ENCODE measurements around the gene ANGEL1. TPM values are rescaled to one million over a fixed set of nuclear protein-coding genes. Genes with fewer than 3 reads are reported as not detected.

Gene ANGEL1
- total and polyA plus RNA-seq, 2 of the 8 experiments (the other 6 are each of a cell fraction or from before 2014, with no cell fraction given) = 26.8 to 27.2 TPM

GRCh38 chr14:76808990-76809389 is 3.7 kb downstream of the ANGEL1 start:
- Histone ChIP-seq H3K4me2 (ENCODE audit: insufficient read depth in 1 of 2, low read depth in 2 of 2, low read length in 2 of 2) (no peak overlapping the region), H3K79me2 (ENCODE audit: control insufficient read depth in 1 of 2, insufficient read depth in 2 of 2, low read length in 2 of 2) (peaks cover 0 to 20% of the 10 kb centered on the region in 2 experiments; a peak in 2 of 4 replicates), H3K4me1 (replicated peaks in 1 of 4; ENCODE audit: control insufficient read depth in 3 of 4, insufficient read depth in 4 of 4, low read length in 3 of 4) (peaks cover 2 to 9% (median 3%) of the 10 kb centered on the region in 4 experiments; a peak in 3 of 7 replicates), H2BK5ac (ENCODE audit: low read depth, low read length) (no peak overlapping the region), H3K23me2 (ENCODE audit: low read depth, low read length) (peaks cover 5% of the 10 kb centered on the region; the same call in 1 of the 2 replicates), H3K4me3 (ENCODE audit: extremely low read depth in 1 of 4, insufficient read depth in 2 of 4, low read depth in 3 of 4, low read length in 4 of 4) (no peak overlapping the region), H3K27ac (ENCODE audit: low read depth, low read length) (no peak overlapping the region), H3K9me3 (ENCODE audit: insufficient read depth in 2 of 2, low read depth in 1 of 2, low read length in 1 of 2) (no peaks in the 10 kb centered on the region), H3K27me3 (replicated peaks in 1 of 4; ENCODE audit: control insufficient read depth in 3 of 4, extremely low read depth in 1 of 4, insufficient read depth in 3 of 4, low read length in 3 of 4) (no peaks in the 10 kb centered on the region), H4K5ac (ENCODE audit: insufficient read length, low read depth, low read length) (no peak overlapping the region), H3K79me1 (ENCODE audit: low read depth, low read length) (no peaks in the 10 kb centered on the region), H3K36me3 (ENCODE audit: control insufficient read depth in 2 of 4, insufficient read depth in 4 of 4, low read length in 3 of 4) (peaks cover 10 to 36% (median 31%) of the 10 kb centered on the region in 4 experiments; a peak in 7 of 8 replicates), H2BK20ac (ENCODE audit: low read length) (no peak overlapping the region), H2BK15ac (ENCODE audit: low read length) (no peak overlapping the region), H3K9ac (replicated peaks in 1 of 4; ENCODE audit: extremely low read depth in 1 of 4, low read depth in 3 of 4, low read length in 3 of 4) (no peak overlapping the region), H4K91ac (replicated peaks; ENCODE audit: insufficient read length, low read length) (no peak overlapping the region), H2AK5ac (ENCODE audit: low read depth, low read length) (no peak overlapping the region), H3K18ac (ENCODE audit: extremely low read depth, low read length) (no peak overlapping the region), H3K56ac (replicated peaks; ENCODE audit: insufficient read length, low read depth, low read length) (no peak overlapping the region), H2BK12ac (ENCODE audit: low read depth, low read length) (no peak overlapping the region), H4K20me1 (replicated peaks in 1 of 2; ENCODE audit: control insufficient read depth in 1 of 2, insufficient read depth in 2 of 2, low read length in 2 of 2) (peaks cover 3 to 6% of the 10 kb centered on the region in 2 experiments), H2AFZ (ENCODE audit: low read length) (no peak overlapping the region), H2BK120ac (replicated peaks; ENCODE audit: low read depth, low read length) (no peak overlapping the region), H4K8ac (ENCODE audit: extremely low read depth, insufficient read depth, low read length) (no peak overlapping the region), H3K23ac (ENCODE audit: insufficient read length) (no peak overlapping the region), H3K4ac (replicated peaks; ENCODE audit: insufficient read length, low read depth, low read length) (no peak overlapping the region), H3K14ac (ENCODE audit: insufficient read length) (no peak overlapping the region)
- ChIA-PET POLR2A (ENCODE audit: partially characterized antibody) (interaction anchor here (1.3 kb wide), 1 partner anchor 28 kb away, joined by 3 read pairs; no protein-coding TSS in a partner anchor), CTCF (ENCODE audit: partially characterized antibody) (interaction anchor here (2.0 to 7.0 kb wide), 3 partner anchors 24 to 98 kb away, joined by 7 to 52 read pairs (median 18); no protein-coding TSS in a partner anchor)
- 91% methylated on average over 4 of the region's 4 CpGs; no CpG with 5 or more reads in 1 of the 2 experiments for WGBS, 2 experiments (ENCODE audit: extremely low coverage in 1 of 2, insufficient coverage in 1 of 2, insufficient read length in 1 of 2, insufficient replicate concordance in 2 of 2, low coverage in 1 of 2, low lambda C conversion rate in 2 of 2, missing lambda C conversion rate in 1 of 2)
- TF ChIP-seq RXRA (IDR thresholded peaks at IDR 0.05; ENCODE audit: insufficient read depth, low read depth, low read length) = no peak
- TF ChIP-seq BACH1 (IDR thresholded peaks at IDR 0.05; ENCODE audit: low read length) = no peak
- TF ChIP-seq TEAD4 (IDR thresholded peaks at IDR 0.05; ENCODE audit: low read depth, low read length) = no peak
- FAIRE-seq = no peak
- no peak for DNase-seq (ENCODE audit: low read depth in 1 of 2, low spot score in 2 of 2)

Measured in H1 (cell line).